Skeletal muscle tissue (tissue), 4 donors: Measurements from ENCODE around the gene RNF13. TPM values are rescaled to one million over a fixed set of nuclear protein-coding genes. Genes with fewer than 3 reads are reported as not detected.

Source experiments
- H3K27ac ChIP-seq: one replicate; pipeline ENCODE4 v1.7.0; 2013; ENCODE audit warnings: mild to moderate bottlenecking, low read depth, low read length, inconsistent platforms
- H3K27me3 ChIP-seq, 3 donors: one replicate each; pipeline ENCODE4 v1.7.0; 2013; ENCODE audit warnings: low read length in 3 of 3; ENCODE audit not compliant: control insufficient read depth in 3 of 3, insufficient read depth in 3 of 3
- H3K36me3 ChIP-seq, 3 donors: one replicate each; pipeline ENCODE4 v1.7.0; 2013; ENCODE audit warnings: low read length in 3 of 3; ENCODE audit not compliant: control insufficient read depth in 3 of 3, insufficient read depth in 3 of 3
- H3K4me1 ChIP-seq, 3 donors: one replicate each; pipeline ENCODE4 v1.7.0; 2013; ENCODE audit warnings: low read length in 3 of 3, mild to moderate bottlenecking in 3 of 3; ENCODE audit not compliant: control insufficient read depth in 3 of 3, insufficient read depth in 3 of 3
- H3K4me3 ChIP-seq, 3 donors: one replicate each; pipeline ENCODE4 v1.7.0; 2013; ENCODE audit warnings: low read length in 3 of 3
- H3K9ac ChIP-seq, 3 donors: one replicate each; pipeline ENCODE4 v1.7.0; 2013; ENCODE audit warnings: low read length in 3 of 3, mild to moderate bottlenecking in 3 of 3, moderate library complexity in 2 of 3, low read depth in 1 of 3
- H3K9me3 ChIP-seq, 3 donors: one replicate each; pipeline ENCODE4 v1.7.0; 2013; ENCODE audit warnings: low read length in 3 of 3; ENCODE audit not compliant: control insufficient read depth in 3 of 3
- total RNA-seq: library from RNA; depleted of rRNA; stranded (reverse); fragments of >200 nt; gene quantifications from one replicate; pipeline ENCODE4 v1.2.3, GENCODE V29; 2014
- donor health status: Osteomylitis.

The RNF13 gene
- total RNA-seq, 1 donor from 2014 or later, result 98.6 TPM

GRCh38 chr3:149800693-149801092 lies 12.3 kb upstream of the RNF13 start:
- no peaks in the 10 kb centered on the region for H3K36me3 ChIP-seq
- no peak overlapping the region for H3K27ac ChIP-seq
- H3K4me3 ChIP-seq, result no peak overlapping the region
- H3K4me1 ChIP-seq, result no peaks in the 10 kb centered on the region
- H3K9ac ChIP-seq, result no peak overlapping the region
- H3K27me3 ChIP-seq, result no peaks in the 10 kb centered on the region
- H3K9me3 ChIP-seq, result no peaks in the 10 kb centered on the region

- Histone ChIP-seq H3K9ac (no peak overlapping the region), H3K4me3 (no peak overlapping the region), H3K27ac (no peak overlapping the region), H3K9me3 (no peaks in the 10 kb centered on the region), H3K4me1 (no peaks in the 10 kb centered on the region), H3K36me3 (no peaks in the 10 kb centered on the region), H3K27me3 (no peaks in the 10 kb centered on the region)
Measured at GRCh38 chr3:149801195-149801594, 11.8 kb upstream of the RNF13 start.

- H3K36me3 ChIP-seq, result no peaks in the 10 kb centered on the region
- H3K4me3 ChIP-seq, result no peak overlapping the region
- no peak overlapping the region for H3K27ac ChIP-seq
- no peaks in the 10 kb centered on the region for H3K9me3 ChIP-seq
- no peaks in the 10 kb centered on the region for H3K4me1 ChIP-seq
- H3K27me3 ChIP-seq, result no peaks in the 10 kb centered on the region
- no peak overlapping the region for H3K9ac ChIP-seq
Measured at GRCh38 chr3:149801639-149802038, 11.4 kb upstream of the RNF13 start.

- Histone ChIP-seq H3K36me3 (no peaks in the 10 kb centered on the region), H3K9me3 (no peaks in the 10 kb centered on the region), H3K4me3 (no peak overlapping the region), H3K4me1 (no peaks in the 10 kb centered on the region), H3K27me3 (no peaks in the 10 kb centered on the region), H3K27ac (no peak overlapping the region), H3K9ac (no peak overlapping the region)
Measured at GRCh38 chr3:149806171-149806778, 6.7 kb upstream of the RNF13 start.

GRCh38 chr3:149808209-149808829 lies 4.7 kb upstream of the RNF13 start:
- no peaks in the 10 kb centered on the region for H3K36me3 ChIP-seq
- H3K9ac ChIP-seq, result no peak overlapping the region
- no peaks in the 10 kb centered on the region for H3K9me3 ChIP-seq
- peaks cover 0 to 10% (median 6%) of the 10 kb centered on the region in 3 donors for H3K4me1 ChIP-seq
- H3K27me3 ChIP-seq, result no peaks in the 10 kb centered on the region
- H3K4me3 ChIP-seq, result no peak overlapping the region
- H3K27ac ChIP-seq, result no peak overlapping the region

GRCh38 chr3:149809699-149810098 lies 3.3 kb upstream of the RNF13 start:
- Histone ChIP-seq H3K9ac (no peak overlapping the region), H3K4me1 (peaks cover 0 to 17% (median 9%) of the 10 kb centered on the region in 3 donors), H3K27me3 (no peaks in the 10 kb centered on the region)

GRCh38 chr3:149810846-149811245 lies 2.2 kb upstream of the RNF13 start:
- H3K4me3 ChIP-seq, result no peak overlapping the region
- H3K9ac ChIP-seq, result no peak overlapping the region
- no peaks in the 10 kb centered on the region for H3K36me3 ChIP-seq
- H3K27ac ChIP-seq, result no peak overlapping the region
- H3K27me3 ChIP-seq, result no peaks in the 10 kb centered on the region
- H3K4me1 ChIP-seq, result peaks cover 7 to 25% (median 20%) of the 10 kb centered on the region in 3 donors
- no peaks in the 10 kb centered on the region for H3K9me3 ChIP-seq

More at GRCh38 chr3:149809699-149810098, 3.3 kb upstream of the RNF13 start:
- Histone ChIP-seq H3K9me3 (no peaks in the 10 kb centered on the region), H3K4me3 (no peak overlapping the region), H3K27ac (no peak overlapping the region), H3K36me3 (no peaks in the 10 kb centered on the region)

GRCh38 chr3:149812165-149812605 lies 830 bp upstream of the RNF13 start:
- H3K4me1 ChIP-seq, result peaks cover 13 to 32% (median 26%) of the 10 kb centered on the region in 3 donors
- no peaks in the 10 kb centered on the region for H3K36me3 ChIP-seq
- H3K27me3 ChIP-seq, result no peaks in the 10 kb centered on the region
- H3K9me3 ChIP-seq, result no peaks in the 10 kb centered on the region
- H3K27ac ChIP-seq, result peak overlapping the region; percentile 99
- H3K9ac ChIP-seq, result peak overlapping the region; percentile 93 to 98 (median 94)
- peak overlapping the region; percentile 85 to 97 (median 90) for H3K4me3 ChIP-seq

GRCh38 chr3:149813367-149814281 lies 609 bp downstream of the RNF13 start:
- H3K9ac ChIP-seq, result peak overlapping the region; percentile 93 to 98 (median 94)
- peaks cover 13 to 32% (median 26%) of the 10 kb centered on the region in 3 donors for H3K4me1 ChIP-seq
- H3K27me3 ChIP-seq, result no peaks in the 10 kb centered on the region
- H3K9me3 ChIP-seq, result no peaks in the 10 kb centered on the region
- H3K27ac ChIP-seq, result peak overlapping the region; percentile 99
- H3K36me3 ChIP-seq, result no peaks in the 10 kb centered on the region
- peak overlapping the region; percentile 85 to 97 (median 90) for H3K4me3 ChIP-seq
